SK-N-SH treated with all-trans-retinoic acid at 6 μM for 48 hours (cell line): ENCODE results near the gene RITA1.

ENCODE experiments used
- ATAC-seq: fragments of 200-7000 bp; cut with Tn5 transposase; 3 replicates; pipeline ENCODE4 v1.9.1; 2020; ENCODE audit warnings: mild to moderate bottlenecking, moderate library complexity
- ARNTL ChIP-seq: fragments of 450-650 bp; formaldehyde crosslinking; IDR thresholded peaks from 2 replicates; pipeline ENCODE4 v1.5.0; 2020; ENCODE audit warnings: low read depth, mild to moderate bottlenecking, moderate library complexity, borderline replicate concordance
- BACH2 ChIP-seq: fragments of 250-450 bp; sonication (Bioruptor Pico); IDR thresholded peaks from 2 replicates; pipeline ENCODE4 v1.9.0; 2021; ENCODE audit warnings: mild to moderate bottlenecking, borderline replicate concordance
- CREB5 ChIP-seq: fragments of 250-450 bp; sonication (Bioruptor Pico); IDR thresholded peaks from 2 replicates; pipeline ENCODE4 v1.5.1; 2020; ENCODE audit warnings: low read depth, mild to moderate bottlenecking, moderate library complexity
- CSDC2 ChIP-seq: fragments of 250-450 bp; sonication (Bioruptor Pico); IDR thresholded peaks from 2 replicates; pipeline ENCODE4 v1.5.0; 2020; ENCODE audit warnings: mild to moderate bottlenecking, moderate library complexity
- ESRRG ChIP-seq: fragments of 250-450 bp; sonication (Bioruptor Pico); IDR thresholded peaks from 2 replicates; pipeline ENCODE4 v1.6.1; 2021; ENCODE audit warnings: mild to moderate bottlenecking
- GLIS3 ChIP-seq: fragments of 250-450 bp; sonication (Bioruptor Pico); IDR thresholded peaks from 2 replicates; pipeline ENCODE4 v1.5.0; 2020; ENCODE audit warnings: mild to moderate bottlenecking, moderate library complexity
- ISL1 ChIP-seq: fragments of 250-450 bp; sonication (Bioruptor Pico); IDR thresholded peaks from 2 replicates; pipeline ENCODE4 v2.1.2; 2022; ENCODE audit warnings: mild to moderate bottlenecking, moderate library complexity
- OSR1 ChIP-seq: fragments of 250-450 bp; sonication (Bioruptor Pico); IDR thresholded peaks from 2 replicates; pipeline ENCODE4 v1.8.0; 2022; ENCODE audit warnings: moderate library complexity, mild to moderate bottlenecking, inconsistent platforms
- RARB ChIP-seq: fragments of 250-450 bp; sonication (Bioruptor Pico); IDR thresholded peaks from 2 replicates; pipeline ENCODE4 v1.8.0; 2021; ENCODE audit warnings: mild to moderate bottlenecking, moderate library complexity
- SNAI2 ChIP-seq: fragments of 250-450 bp; sonication (Bioruptor Pico); IDR thresholded peaks from 2 replicates; pipeline ENCODE4 v1.5.0; 2020; ENCODE audit warnings: mild to moderate bottlenecking, moderate library complexity
- TCF4 ChIP-seq: fragments of 250-450 bp; sonication (Bioruptor Pico); IDR thresholded peaks from 2 replicates; pipeline ENCODE4 v1.8.0; 2021; ENCODE audit warnings: mild to moderate bottlenecking, moderate library complexity, borderline replicate concordance
- TOX ChIP-seq: fragments of 250-450 bp; sonication (Bioruptor Pico); IDR thresholded peaks from 2 replicates; pipeline ENCODE4 v1.8.0; 2021; ENCODE audit warnings: mild to moderate bottlenecking, moderate library complexity, borderline replicate concordance
- ZC3H10 ChIP-seq: fragments of 250-450 bp; sonication (Bioruptor Pico); IDR thresholded peaks from 2 replicates; pipeline ENCODE4 v1.5.1; 2021; ENCODE audit warnings: mild to moderate bottlenecking, moderate library complexity
- ZFP3 ChIP-seq: fragments of 250-450 bp; sonication (Bioruptor Pico); IDR thresholded peaks from 2 replicates; pipeline ENCODE4 v1.5.0; 2020; ENCODE audit warnings: mild to moderate bottlenecking, moderate library complexity
- ZFP30 ChIP-seq: fragments of 450-650 bp; formaldehyde crosslinking; IDR thresholded peaks from 2 replicates; pipeline ENCODE4 v1.5.0; 2022; ENCODE audit warnings: mild to moderate bottlenecking, moderate library complexity
- ZNF70 ChIP-seq: fragments of 450-650 bp; formaldehyde crosslinking; IDR thresholded peaks from 2 replicates; pipeline ENCODE4 v1.5.0; 2020; ENCODE audit warnings: mild to moderate bottlenecking, moderate library complexity
- TF ChIP-seq, protein P1 (sequence below): fragments of 250-450 bp; sonication (Bioruptor Pico); IDR thresholded peaks from 2 replicates; pipeline ENCODE4 v1.5.0; 2020; ENCODE audit warnings: mild to moderate bottlenecking, moderate library complexity
- TF ChIP-seq, protein P2 (sequence below): fragments of 250-450 bp; sonication (Bioruptor Pico); IDR thresholded peaks from 2 replicates; pipeline ENCODE4 v1.8.0; 2021; ENCODE audit warnings: low read depth, mild to moderate bottlenecking, moderate library complexity, borderline replicate concordance
- TF ChIP-seq, protein P3 (sequence below): fragments of 250-450 bp; sonication (Bioruptor Pico); IDR thresholded peaks from 2 replicates; pipeline ENCODE4 v1.5.1; 2021; ENCODE audit warnings: mild to moderate bottlenecking, moderate library complexity

The RITA1 gene

DNA sequence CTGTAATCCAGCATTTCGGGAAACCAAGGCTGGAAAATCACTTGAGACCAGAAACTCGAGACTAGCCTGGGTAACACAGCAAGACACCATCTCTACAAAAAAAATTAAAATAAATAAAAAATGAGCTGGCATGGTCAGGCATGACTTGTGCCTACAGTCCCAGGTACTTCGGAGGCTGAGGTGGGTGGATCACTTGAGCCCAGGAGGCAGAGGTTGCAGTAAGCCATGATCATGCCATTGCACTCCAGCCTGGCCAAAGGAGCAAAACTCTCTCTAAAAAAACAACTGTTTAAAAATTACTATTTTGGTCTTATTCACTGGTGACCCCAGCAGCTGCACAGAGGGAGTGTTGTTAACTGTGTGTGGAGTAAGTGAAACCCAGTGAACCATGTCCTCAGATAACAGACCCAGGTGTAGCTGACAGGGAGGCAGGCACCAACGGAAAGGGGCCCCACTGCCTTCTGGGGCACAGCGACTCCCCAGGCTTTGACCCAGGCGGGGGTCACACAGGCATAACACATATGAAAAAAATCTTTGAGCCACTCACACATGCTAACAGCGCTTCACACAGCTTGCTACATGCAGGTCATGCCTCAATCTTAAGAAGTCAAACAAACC, 12.3 kb upstream of the RITA1 start:
- ATAC-seq: no peak
- TF ChIP-seq OSR1 (no peak), ZNF70 (CRISPR knock-in tag) (no peak), ZFP3 (CRISPR knock-in tag) (no peak), SNAI2 (no peak), ZFP30 (CRISPR knock-in tag) (no peak), TOX (CRISPR knock-in tag) (no peak), ARNTL (CRISPR knock-in tag) (no peak), CREB5 (CRISPR knock-in tag) (no peak), ESRRG (CRISPR knock-in tag) (no peak), CSDC2 (CRISPR knock-in tag) (no peak), ZC3H10 (CRISPR knock-in tag) (no peak)
- TF ChIP-seq, protein P1, sequence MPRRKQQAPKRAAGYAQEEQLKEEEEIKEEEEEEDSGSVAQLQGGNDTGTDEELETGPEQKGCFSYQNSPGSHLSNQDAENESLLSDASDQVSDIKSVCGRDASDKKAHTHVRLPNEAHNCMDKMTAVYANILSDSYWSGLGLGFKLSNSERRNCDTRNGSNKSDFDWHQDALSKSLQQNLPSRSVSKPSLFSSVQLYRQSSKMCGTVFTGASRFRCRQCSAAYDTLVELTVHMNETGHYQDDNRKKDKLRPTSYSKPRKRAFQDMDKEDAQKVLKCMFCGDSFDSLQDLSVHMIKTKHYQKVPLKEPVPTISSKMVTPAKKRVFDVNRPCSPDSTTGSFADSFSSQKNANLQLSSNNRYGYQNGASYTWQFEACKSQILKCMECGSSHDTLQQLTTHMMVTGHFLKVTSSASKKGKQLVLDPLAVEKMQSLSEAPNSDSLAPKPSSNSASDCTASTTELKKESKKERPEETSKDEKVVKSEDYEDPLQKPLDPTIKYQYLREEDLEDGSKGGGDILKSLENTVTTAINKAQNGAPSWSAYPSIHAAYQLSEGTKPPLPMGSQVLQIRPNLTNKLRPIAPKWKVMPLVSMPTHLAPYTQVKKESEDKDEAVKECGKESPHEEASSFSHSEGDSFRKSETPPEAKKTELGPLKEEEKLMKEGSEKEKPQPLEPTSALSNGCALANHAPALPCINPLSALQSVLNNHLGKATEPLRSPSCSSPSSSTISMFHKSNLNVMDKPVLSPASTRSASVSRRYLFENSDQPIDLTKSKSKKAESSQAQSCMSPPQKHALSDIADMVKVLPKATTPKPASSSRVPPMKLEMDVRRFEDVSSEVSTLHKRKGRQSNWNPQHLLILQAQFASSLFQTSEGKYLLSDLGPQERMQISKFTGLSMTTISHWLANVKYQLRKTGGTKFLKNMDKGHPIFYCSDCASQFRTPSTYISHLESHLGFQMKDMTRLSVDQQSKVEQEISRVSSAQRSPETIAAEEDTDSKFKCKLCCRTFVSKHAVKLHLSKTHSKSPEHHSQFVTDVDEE (CRISPR knock-in tag): no peak
- TF ChIP-seq, protein P2, sequence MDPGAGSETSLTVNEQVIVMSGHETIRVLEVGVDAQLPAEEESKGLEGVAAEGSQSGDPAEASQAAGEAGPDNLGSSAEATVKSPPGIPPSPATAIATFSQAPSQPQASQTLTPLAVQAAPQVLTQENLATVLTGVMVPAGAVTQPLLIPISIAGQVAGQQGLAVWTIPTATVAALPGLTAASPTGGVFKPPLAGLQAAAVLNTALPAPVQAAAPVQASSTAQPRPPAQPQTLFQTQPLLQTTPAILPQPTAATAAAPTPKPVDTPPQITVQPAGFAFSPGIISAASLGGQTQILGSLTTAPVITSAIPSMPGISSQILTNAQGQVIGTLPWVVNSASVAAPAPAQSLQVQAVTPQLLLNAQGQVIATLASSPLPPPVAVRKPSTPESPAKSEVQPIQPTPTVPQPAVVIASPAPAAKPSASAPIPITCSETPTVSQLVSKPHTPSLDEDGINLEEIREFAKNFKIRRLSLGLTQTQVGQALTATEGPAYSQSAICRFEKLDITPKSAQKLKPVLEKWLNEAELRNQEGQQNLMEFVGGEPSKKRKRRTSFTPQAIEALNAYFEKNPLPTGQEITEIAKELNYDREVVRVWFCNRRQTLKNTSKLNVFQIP (CRISPR knock-in tag): no peak

DNA sequence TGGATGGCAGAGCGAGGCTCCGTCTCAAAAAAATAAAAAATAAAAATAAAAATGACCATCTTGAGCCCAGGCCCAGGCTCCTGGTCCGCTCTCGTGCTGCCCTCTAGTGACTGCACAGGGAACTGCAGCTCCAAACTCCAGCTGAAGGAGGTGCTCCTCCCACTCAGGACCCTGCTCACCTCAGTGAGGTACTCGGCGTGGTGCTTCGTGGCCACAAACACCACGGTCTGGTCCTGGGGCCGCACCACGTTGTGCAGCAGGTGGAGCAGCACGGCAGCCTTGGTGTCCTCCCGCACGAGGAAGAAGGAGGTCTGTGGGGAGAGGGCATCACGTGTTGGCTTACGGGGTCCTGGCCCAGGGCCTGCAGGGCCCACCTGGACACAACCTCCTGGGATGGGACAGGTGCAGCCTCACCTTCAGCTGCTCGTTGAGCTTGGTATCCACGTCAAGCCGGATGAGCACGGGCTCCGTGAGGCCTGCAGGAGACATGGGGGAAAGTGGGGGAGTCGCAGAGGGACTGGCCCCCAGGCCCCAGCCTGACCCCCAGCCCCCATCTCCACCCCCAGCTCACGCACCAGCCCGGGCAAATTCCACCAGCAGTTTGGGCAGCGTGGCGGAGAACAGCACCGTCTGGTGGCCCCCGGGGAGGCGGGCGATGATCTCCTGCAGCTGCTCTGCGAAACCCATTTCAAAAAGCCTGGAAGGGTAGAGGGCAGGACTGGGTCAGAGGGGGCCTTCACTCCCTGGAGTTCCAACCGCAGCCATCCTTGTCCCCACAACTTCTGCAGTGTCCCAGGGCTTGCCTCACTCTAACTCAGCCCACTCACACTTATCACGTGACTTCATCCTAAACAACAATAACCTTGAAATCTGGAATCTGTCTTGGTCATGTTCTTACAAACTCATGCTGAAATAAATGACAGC, 10.8 kb upstream of the RITA1 start:
- peak; percentile 97 for ATAC-seq
- TF ChIP-seq, protein P3, sequence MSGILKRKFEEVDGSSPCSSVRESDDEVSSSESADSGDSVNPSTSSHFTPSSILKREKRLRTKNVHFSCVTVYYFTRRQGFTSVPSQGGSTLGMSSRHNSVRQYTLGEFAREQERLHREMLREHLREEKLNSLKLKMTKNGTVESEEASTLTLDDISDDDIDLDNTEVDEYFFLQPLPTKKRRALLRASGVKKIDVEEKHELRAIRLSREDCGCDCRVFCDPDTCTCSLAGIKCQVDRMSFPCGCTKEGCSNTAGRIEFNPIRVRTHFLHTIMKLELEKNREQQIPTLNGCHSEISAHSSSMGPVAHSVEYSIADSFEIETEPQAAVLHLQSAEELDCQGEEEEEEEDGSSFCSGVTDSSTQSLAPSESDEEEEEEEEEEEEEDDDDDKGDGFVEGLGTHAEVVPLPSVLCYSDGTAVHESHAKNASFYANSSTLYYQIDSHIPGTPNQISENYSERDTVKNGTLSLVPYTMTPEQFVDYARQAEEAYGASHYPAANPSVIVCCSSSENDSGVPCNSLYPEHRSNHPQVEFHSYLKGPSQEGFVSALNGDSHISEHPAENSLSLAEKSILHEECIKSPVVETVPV (CRISPR knock-in tag): no peak
- TF ChIP-seq BACH2 (CRISPR knock-in tag): no peak
- no peak for TF ChIP-seq TOX (CRISPR knock-in tag)
- no peak for TF ChIP-seq TCF4 (CRISPR knock-in tag)
- TF ChIP-seq SNAI2: no peak
- TF ChIP-seq ZFP30 (CRISPR knock-in tag): no peak
- no peak for TF ChIP-seq CSDC2 (CRISPR knock-in tag)
- no peak for TF ChIP-seq ESRRG (CRISPR knock-in tag)
- TF ChIP-seq RARB (CRISPR knock-in tag): no peak
- no peak for TF ChIP-seq OSR1
- no peak for TF ChIP-seq ZNF70 (CRISPR knock-in tag)
- TF ChIP-seq, protein P1 (CRISPR knock-in tag): no peak
- TF ChIP-seq ARNTL (CRISPR knock-in tag): no peak
- TF ChIP-seq CREB5 (CRISPR knock-in tag): no peak
- no peak for TF ChIP-seq GLIS3
- TF ChIP-seq ISL1: no peak
- TF ChIP-seq ZFP3 (CRISPR knock-in tag): no peak
